NT2/D1 (cell line): ENCODE data around the gene ANKRD16.
A peak's percentile ranks its signal among the peaks of the same experiment; 100 is the strongest.

Experiments
- DNase-seq: peaks from one replicate; pipeline ENCODE4 v3.0.0-alpha.2; 2011; ENCODE audit warnings: low read depth, low spot score
- H3K27me3 ChIP-seq: 2 replicates; pipeline ENCODE4 v1.6.0; 2011; ENCODE audit warnings: mild to moderate bottlenecking; ENCODE audit not compliant: insufficient read length, insufficient read depth
- H3K36me3 ChIP-seq: 2 replicates; pipeline ENCODE4 v1.6.1; 2011; ENCODE audit warnings: mild to moderate bottlenecking, low read length, mixed read lengths; ENCODE audit not compliant: insufficient read depth, insufficient read length
- H3K4me1 ChIP-seq: 2 replicates; pipeline ENCODE4 v1.5.1; 2011; ENCODE audit not compliant: insufficient read depth, insufficient read length
- H3K4me3 ChIP-seq: 2 replicates; pipeline ENCODE4 v1.5.1; 2011; ENCODE audit warnings: low read depth; ENCODE audit not compliant: insufficient read length
- H3K9ac ChIP-seq: 2 replicates; pipeline ENCODE4 v1.6.0; 2011; ENCODE audit warnings: low read depth; ENCODE audit not compliant: insufficient read length
- H3K9me3 ChIP-seq: 2 replicates; pipeline ENCODE4 v1.5.1; 2011; ENCODE audit warnings: mild to moderate bottlenecking, low read length; ENCODE audit not compliant: insufficient read depth
- SUZ12 ChIP-seq: IDR thresholded peaks from 2 replicates; pipeline ENCODE4 v1.6.1; 2011; ENCODE audit not compliant: insufficient read length, insufficient read depth; ENCODE audit errors: extremely low read depth
- YY1 ChIP-seq: IDR thresholded peaks from 2 replicates; pipeline ENCODE4 v1.6.1; 2011; ENCODE audit not compliant: insufficient read length, insufficient read depth
- ZNF274 ChIP-seq: IDR thresholded peaks from 2 replicates; pipeline ENCODE4 v1.6.1; 2011; ENCODE audit warnings: mild to moderate bottlenecking, low read depth, low read length

Gene ANKRD16

GRCh38 chr10:5895804-5896203, 6.1 kb upstream of the ANKRD16 start:
- TF ChIP-seq SUZ12 (no peak), ZNF274 (no peak), YY1 (no peak)
- H3K9ac ChIP-seq = no peak overlapping the region
- no peaks in the 10 kb centered on the region for H3K27me3 ChIP-seq
- no peak overlapping the region for H3K4me3 ChIP-seq
- H3K36me3 ChIP-seq = peaks cover 68% of the 10 kb centered on the region
- H3K4me1 ChIP-seq = no peaks in the 10 kb centered on the region
- H3K9me3 ChIP-seq = no peaks in the 10 kb centered on the region
- DNase-seq = no peak

GRCh38 chr10:5895365-5895764, 5.7 kb upstream of the ANKRD16 start:
- no peak for DNase-seq
- Histone ChIP-seq H3K9me3 (no peaks in the 10 kb centered on the region), H3K9ac (no peak overlapping the region), H3K4me1 (no peaks in the 10 kb centered on the region), H3K36me3 (peaks cover 68% of the 10 kb centered on the region), H3K27me3 (no peaks in the 10 kb centered on the region), H3K4me3 (no peak overlapping the region)
- TF ChIP-seq SUZ12 (no peak), ZNF274 (no peak), YY1 (no peak)

- H3K9me3 ChIP-seq = no peaks in the 10 kb centered on the region
- no peak for DNase-seq
- no peaks in the 10 kb centered on the region for H3K27me3 ChIP-seq
- H3K9ac ChIP-seq = no peak overlapping the region
- no peak for TF ChIP-seq ZNF274
- no peak for TF ChIP-seq SUZ12
- TF ChIP-seq YY1 = no peak
- no peaks in the 10 kb centered on the region for H3K4me1 ChIP-seq
- H3K4me3 ChIP-seq = no peak overlapping the region
- H3K36me3 ChIP-seq = peaks cover 65% of the 10 kb centered on the region
Measured at GRCh38 chr10:5894873-5895272, 5.2 kb upstream of the ANKRD16 start.

GRCh38 chr10:5894403-5894802, 4.7 kb upstream of the ANKRD16 start:
- H3K36me3 ChIP-seq = peaks cover 62% of the 10 kb centered on the region
- H3K9me3 ChIP-seq = no peaks in the 10 kb centered on the region
- TF ChIP-seq YY1 = no peak
- TF ChIP-seq ZNF274 = no peak
- no peak for TF ChIP-seq SUZ12
- H3K4me3 ChIP-seq = no peak overlapping the region
- no peaks in the 10 kb centered on the region for H3K27me3 ChIP-seq
- no peak overlapping the region for H3K9ac ChIP-seq
- H3K4me1 ChIP-seq = no peaks in the 10 kb centered on the region
- DNase-seq = no peak

GRCh38 chr10:5893321-5893720, 3.6 kb upstream of the ANKRD16 start:
- H3K9ac ChIP-seq = no peak overlapping the region
- H3K4me1 ChIP-seq = no peaks in the 10 kb centered on the region
- no peaks in the 10 kb centered on the region for H3K9me3 ChIP-seq
- peaks cover 57% of the 10 kb centered on the region for H3K36me3 ChIP-seq
- H3K4me3 ChIP-seq = no peak overlapping the region
- no peak for DNase-seq
- TF ChIP-seq YY1 = no peak
- no peak for TF ChIP-seq ZNF274
- TF ChIP-seq SUZ12 = no peak
- no peaks in the 10 kb centered on the region for H3K27me3 ChIP-seq

DNA sequence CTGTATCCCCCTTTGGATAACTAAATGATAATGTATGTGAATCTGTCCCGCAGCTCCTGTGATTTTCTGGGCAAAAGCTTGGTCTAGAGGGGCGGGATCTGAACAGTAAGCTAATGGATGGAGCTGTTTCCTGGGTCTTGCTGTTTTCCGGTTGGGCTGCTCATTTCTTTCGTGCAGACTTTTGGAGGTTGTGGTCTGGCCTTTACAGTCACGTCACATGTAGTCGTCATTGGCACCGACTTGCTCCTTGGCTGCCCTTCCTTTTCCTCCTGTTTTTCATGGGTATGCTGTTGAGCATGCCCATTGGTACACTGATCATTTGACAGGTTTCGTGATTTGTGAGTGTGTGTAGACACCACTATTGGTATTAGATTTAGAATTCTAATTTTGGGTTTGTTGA, 2.3 kb upstream of the ANKRD16 start:
- Histone ChIP-seq H3K9me3 (no peaks in the 10 kb centered on the region), H3K4me1 (no peaks in the 10 kb centered on the region), H3K9ac (no peak overlapping the region), H3K36me3 (peaks cover 55% of the 10 kb centered on the region), H3K4me3 (no peak overlapping the region), H3K27me3 (no peaks in the 10 kb centered on the region)
- no peak for TF ChIP-seq YY1
- TF ChIP-seq ZNF274 = no peak
- TF ChIP-seq SUZ12 = no peak
- no peak for DNase-seq

- Histone ChIP-seq H3K4me1 (no peaks in the 10 kb centered on the region), H3K9ac (peak overlapping the region; percentile 89), H3K9me3 (no peaks in the 10 kb centered on the region), H3K36me3 (peaks cover 56% of the 10 kb centered on the region), H3K4me3 (peak overlapping the region; percentile 79), H3K27me3 (no peaks in the 10 kb centered on the region)
- DNase-seq = no peak
- TF ChIP-seq YY1 = no peak
- TF ChIP-seq ZNF274 = no peak
- TF ChIP-seq SUZ12 = no peak
Measured at GRCh38 chr10:5891009-5891408, 1.3 kb upstream of the ANKRD16 start.
